ENCODE results near the gene TCHH. TPM values are rescaled to one million over a fixed set of nuclear protein-coding genes. Genes with fewer than 3 reads are reported as not detected.

The TCHH gene
- total RNA-seq, 3 donors from 2014 or later, result 0.05 to 0.09 TPM; not detected in 1

DNA sequence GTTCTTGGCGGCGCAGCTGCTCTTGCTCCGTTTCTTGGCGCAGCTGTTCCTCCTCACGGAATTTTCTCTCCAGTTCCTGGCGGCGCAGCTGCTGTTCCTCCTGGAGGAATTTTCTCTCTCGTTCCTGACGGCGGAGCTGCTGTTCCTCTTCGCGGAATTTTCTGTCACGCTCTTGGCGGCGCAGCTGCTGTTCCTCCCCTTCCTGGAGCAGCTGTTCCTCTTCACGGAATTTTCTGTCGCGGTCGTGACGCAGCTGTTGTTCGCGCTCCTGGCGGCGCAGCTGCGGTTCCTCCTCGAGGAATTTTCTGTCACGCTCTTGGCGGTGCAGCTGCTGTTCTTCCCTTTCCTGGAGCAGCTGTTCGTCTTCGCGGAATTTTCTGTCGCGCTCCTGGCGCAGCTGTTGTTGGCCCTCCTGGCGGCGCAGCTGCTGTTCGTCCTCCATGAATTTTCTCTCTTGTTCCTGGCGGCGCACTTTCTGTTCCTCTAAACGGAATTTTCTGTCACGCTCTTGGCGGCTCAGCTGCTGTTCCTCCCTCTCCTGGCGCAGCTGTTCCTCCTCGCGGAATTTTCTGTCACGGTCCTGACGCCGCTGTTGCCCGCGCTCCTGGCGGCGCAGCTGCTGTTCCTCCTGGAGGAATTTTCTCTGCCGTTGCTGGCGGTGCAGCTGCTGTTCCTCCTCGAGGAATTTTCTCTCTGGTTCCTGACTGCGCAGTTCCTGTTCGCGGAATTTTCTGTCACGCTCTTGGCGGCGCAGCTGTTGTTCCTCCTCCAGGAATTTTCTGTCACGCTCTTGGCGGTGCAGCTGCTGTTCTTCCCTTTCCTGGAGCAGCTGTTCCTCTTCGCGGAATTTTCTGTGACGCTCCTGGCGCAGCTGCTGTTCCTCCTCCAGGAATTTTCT lies 7.0 kb downstream of the TCHH start:
- peaks cover 50% of the 10 kb centered on the region for H3K4me1 ChIP-seq (ENCODE audit: low read depth)
- TF ChIP-seq, protein P1, sequence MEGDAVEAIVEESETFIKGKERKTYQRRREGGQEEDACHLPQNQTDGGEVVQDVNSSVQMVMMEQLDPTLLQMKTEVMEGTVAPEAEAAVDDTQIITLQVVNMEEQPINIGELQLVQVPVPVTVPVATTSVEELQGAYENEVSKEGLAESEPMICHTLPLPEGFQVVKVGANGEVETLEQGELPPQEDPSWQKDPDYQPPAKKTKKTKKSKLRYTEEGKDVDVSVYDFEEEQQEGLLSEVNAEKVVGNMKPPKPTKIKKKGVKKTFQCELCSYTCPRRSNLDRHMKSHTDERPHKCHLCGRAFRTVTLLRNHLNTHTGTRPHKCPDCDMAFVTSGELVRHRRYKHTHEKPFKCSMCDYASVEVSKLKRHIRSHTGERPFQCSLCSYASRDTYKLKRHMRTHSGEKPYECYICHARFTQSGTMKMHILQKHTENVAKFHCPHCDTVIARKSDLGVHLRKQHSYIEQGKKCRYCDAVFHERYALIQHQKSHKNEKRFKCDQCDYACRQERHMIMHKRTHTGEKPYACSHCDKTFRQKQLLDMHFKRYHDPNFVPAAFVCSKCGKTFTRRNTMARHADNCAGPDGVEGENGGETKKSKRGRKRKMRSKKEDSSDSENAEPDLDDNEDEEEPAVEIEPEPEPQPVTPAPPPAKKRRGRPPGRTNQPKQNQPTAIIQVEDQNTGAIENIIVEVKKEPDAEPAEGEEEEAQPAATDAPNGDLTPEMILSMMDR (IDR thresholded peaks at IDR 0.05), result no peak
- intact Hi-C loops (cut with DNase I, micrococcal nuclease), result no loop called here
- no peak overlapping the region for H3K4me3 ChIP-seq
- H3K9me3 ChIP-seq, result no peaks in the 10 kb centered on the region
- no peaks in the 10 kb centered on the region for H3K36me3 ChIP-seq (ENCODE audit: low read depth)
- DNase-seq (peak; percentile 21 to 57 (median 48)), ATAC-seq (no peak)

DNA sequence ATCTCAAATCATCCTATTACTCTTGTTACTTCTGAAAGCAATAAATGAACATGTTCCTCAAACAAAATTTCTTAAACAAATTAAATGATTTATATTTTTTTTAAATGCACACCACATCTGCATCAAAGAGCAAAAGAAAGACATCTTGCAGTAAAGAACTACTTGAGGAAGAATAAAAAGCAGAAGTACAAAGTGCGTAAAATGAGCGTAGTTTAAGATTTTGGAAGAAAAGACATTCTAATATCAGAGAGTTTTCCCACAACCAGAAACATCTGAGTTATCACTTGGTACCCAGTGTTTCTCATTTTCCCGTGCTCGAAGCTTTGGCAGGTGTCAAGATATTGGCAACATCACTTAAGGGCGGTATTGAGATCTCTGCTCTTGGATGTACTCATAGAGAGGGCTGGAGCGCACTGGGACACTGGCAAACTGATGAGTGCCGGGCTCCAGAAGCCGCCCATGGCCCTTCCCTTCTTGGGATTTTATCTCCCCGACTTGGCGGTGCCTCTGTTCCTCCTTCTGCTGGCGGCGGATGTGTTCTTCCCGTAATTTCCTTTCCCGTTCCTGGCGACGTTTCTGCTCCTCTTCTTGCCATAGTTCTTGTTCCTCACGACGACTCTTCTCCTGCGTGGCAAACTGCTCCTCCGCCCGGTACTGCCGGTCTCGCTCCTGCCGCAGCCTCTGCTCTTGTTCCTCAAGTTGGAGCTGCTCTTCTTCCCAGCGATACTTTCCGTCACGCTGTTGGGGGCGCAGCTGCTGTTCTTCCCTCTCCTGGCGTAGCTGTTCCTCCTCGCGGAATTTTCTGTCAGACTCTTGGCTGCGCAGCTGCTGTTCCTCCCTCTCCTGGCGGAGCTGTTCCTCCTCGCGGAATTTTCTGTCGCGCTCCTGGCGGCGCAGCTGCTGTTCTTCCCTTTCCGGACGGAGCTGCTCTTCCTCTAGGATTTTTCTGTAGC lies 7.9 kb downstream of the TCHH start:
- H3K4me3 ChIP-seq, result no peak overlapping the region
- H3K4me1 ChIP-seq (ENCODE audit: low read depth), result peaks cover 46% of the 10 kb centered on the region
- peak in 1 of 3 donors; percentile 36 for DNase-seq

DNA sequence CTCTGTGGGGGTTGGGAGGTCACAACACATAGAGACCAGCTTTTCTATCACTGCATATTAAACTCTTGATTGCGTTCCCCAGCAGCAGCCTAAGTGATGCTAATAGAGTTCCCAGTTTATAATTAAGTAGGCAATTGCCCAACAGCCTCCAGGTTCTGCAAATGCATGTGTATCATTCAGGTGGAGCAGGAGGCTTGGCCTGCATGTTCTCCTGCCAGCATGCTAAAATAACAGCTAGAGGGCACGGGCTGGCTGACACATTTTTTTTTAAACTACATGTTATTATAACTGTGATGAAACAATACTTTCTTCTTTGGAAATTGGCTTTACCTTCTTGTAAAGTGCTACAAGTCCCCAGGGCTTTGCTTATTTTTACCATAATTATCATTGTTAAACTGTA lies 10.4 kb downstream of the TCHH start:
- TF ChIP-seq, protein P1 (IDR thresholded peaks at IDR 0.05), result no peak
- H3K9me3 ChIP-seq, result no peaks in the 10 kb centered on the region
- ATAC-seq (no peak), DNase-seq (no peak)
- no peaks in the 10 kb centered on the region for H3K36me3 ChIP-seq (ENCODE audit: low read depth)
- peaks cover 22% of the 10 kb centered on the region for H3K4me1 ChIP-seq (ENCODE audit: low read depth)
- H3K4me3 ChIP-seq, result no peak overlapping the region
- intact Hi-C loops (cut with DNase I, micrococcal nuclease), result no loop called here

More for the DNA sequence above, 7.9 kb downstream of the TCHH start:
- intact Hi-C loops (cut with DNase I, micrococcal nuclease), result no loop called here
- TF ChIP-seq, protein P1 (IDR thresholded peaks at IDR 0.05), result no peak
- ATAC-seq, result no peak
- Histone ChIP-seq H3K36me3 (ENCODE audit: low read depth) (no peaks in the 10 kb centered on the region), H3K9me3 (no peaks in the 10 kb centered on the region)

- intact Hi-C loops (cut with DNase I, micrococcal nuclease), result no loop called here
These were observed 18.3 kb downstream of the TCHH start for GRCh38 chr1:152096931-152097330.

More at GRCh38 chr1:152096931-152097330, 18.3 kb downstream of the TCHH start:
- DNase-seq (no peak), ATAC-seq (no peak)
- no peak overlapping the region for H3K4me3 ChIP-seq
- H3K36me3 ChIP-seq (ENCODE audit: low read depth), result no peaks in the 10 kb centered on the region
- no peaks in the 10 kb centered on the region for H3K4me1 ChIP-seq (ENCODE audit: low read depth)
- H3K9me3 ChIP-seq, result peaks cover 4% of the 10 kb centered on the region
- TF ChIP-seq, protein P1 (IDR thresholded peaks at IDR 0.05), result no peak
